ENCODE results near the gene ERV3-1. TPM values are rescaled to one million over a fixed set of nuclear protein-coding genes. Genes with fewer than 3 reads are reported as not detected.

Gene ERV3-1
- total RNA-seq, 6 experiments from 2014 or later, result 2.4 to 3.5 (median 3.0) TPM

DNA sequence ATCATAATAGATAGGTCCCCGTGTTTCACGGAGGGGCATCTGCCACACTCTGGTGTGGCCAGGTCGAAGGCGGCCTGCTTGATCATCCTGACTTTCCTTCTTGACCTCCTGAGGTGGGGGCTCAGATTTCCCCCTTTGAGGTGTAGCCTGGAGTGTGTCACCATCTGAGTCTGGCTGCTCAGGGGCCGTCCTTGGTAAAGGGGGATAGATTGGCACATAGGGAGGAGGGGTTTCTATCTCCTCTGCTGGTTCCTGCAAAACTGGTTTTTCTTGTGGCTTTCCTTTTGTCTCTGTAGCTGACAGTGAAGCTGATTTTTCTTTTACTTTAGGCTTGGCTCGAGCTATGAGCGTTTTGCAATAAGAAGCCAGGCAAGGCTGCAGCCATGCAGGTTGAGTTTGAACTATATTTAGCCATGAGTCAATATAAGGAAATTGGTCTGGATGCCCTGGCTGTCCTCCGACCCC is 8.5 kb downstream of the ERV3-1 start:
- no peak for DNase-seq
- Mint-ChIP-seq H3K4me3 (no peak overlapping the region), H3K9me3 (peaks cover 77% of the 10 kb centered on the region), H3K27ac (no peak overlapping the region), H3K27me3 (ENCODE audit: insufficient read depth) (no peaks in the 10 kb centered on the region; the same call in 1 of the 2 replicates), H3K4me1 (ENCODE audit: low read depth) (no peaks in the 10 kb centered on the region; the same call in 1 of the 2 replicates), H3K36me3 (ENCODE audit: low read depth) (peaks cover 64% of the 10 kb centered on the region)
- TF ChIP-seq, protein P1, sequence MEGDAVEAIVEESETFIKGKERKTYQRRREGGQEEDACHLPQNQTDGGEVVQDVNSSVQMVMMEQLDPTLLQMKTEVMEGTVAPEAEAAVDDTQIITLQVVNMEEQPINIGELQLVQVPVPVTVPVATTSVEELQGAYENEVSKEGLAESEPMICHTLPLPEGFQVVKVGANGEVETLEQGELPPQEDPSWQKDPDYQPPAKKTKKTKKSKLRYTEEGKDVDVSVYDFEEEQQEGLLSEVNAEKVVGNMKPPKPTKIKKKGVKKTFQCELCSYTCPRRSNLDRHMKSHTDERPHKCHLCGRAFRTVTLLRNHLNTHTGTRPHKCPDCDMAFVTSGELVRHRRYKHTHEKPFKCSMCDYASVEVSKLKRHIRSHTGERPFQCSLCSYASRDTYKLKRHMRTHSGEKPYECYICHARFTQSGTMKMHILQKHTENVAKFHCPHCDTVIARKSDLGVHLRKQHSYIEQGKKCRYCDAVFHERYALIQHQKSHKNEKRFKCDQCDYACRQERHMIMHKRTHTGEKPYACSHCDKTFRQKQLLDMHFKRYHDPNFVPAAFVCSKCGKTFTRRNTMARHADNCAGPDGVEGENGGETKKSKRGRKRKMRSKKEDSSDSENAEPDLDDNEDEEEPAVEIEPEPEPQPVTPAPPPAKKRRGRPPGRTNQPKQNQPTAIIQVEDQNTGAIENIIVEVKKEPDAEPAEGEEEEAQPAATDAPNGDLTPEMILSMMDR (IDR thresholded peaks at IDR 0.05), result no peak

DNA sequence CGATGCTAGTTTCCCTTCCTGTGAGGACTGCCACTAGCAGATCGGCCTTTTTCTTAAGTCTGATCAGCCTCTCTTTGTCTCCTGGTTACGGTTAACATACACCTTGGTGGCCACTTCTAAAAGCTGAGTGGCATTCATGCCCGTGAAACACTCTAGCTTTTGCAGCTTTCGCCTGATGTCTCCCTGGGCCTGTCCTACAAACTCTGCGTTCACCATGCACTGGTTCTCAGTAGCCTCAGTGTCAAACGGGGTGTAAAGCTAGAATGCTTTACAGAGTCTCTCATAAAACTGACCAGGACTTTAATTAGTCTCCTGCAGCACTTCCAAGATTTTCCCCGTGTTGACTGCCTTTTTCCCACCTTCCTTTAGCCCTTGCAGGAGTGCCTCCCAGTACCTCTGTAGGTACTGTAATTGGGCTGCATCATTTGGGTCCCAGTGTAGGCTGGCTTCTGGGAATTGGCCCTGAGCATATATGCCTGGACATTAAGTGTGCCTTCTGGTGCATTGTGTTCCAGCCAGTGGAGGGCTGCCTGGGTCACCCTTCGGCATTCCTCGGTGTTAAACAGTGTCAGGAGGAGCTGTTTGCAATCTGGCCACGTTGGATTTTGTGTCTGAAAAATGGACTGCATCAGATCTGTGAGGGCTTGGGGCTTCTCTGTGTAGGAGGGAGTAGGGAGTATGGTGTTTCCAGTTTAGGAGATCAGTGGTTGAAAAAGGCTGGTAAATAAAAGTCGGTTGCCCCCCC is 9.2 kb downstream of the ERV3-1 start:
- Mint-ChIP-seq H3K4me1 (ENCODE audit: low read depth) (no peaks in the 10 kb centered on the region; the same call in 1 of the 2 replicates), H3K27me3 (ENCODE audit: insufficient read depth) (no peaks in the 10 kb centered on the region; the same call in 1 of the 2 replicates), H3K27ac (no peak overlapping the region), H3K36me3 (ENCODE audit: low read depth) (peaks cover 64% of the 10 kb centered on the region), H3K9me3 (peaks cover 78% of the 10 kb centered on the region), H3K4me3 (no peak overlapping the region)
- TF ChIP-seq, protein P1 (IDR thresholded peaks at IDR 0.05), result no peak
- no peak for DNase-seq

DNA sequence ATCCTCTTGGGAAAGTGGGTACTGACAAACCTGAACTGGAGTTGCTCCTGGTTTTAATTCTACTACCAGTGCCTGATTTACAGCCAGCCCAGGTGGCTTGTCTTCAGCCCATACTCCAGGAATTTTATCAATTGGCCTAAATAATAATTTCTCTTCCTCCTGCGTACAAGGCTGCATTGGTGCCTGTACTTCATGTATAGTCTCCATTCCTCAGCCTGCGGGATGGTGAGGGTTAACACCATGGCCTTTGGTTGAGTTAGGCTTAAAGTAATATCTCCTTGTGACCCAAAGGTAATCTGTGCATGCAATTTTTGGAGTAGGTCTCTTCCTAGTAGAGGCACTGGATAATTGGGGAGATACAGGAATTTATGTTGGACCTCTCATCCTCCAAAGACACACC is 10.2 kb downstream of the ERV3-1 start:
- peaks cover 67% of the 10 kb centered on the region for H3K36me3 Mint-ChIP-seq (ENCODE audit: low read depth)
- H3K4me3 Mint-ChIP-seq, result no peak overlapping the region
- TF ChIP-seq, protein P1 (IDR thresholded peaks at IDR 0.05), result no peak
- no peaks in the 10 kb centered on the region; the same call in 1 of the 2 replicates for H3K27me3 Mint-ChIP-seq (ENCODE audit: insufficient read depth)
- DNase-seq, result no peak
- H3K4me1 Mint-ChIP-seq (ENCODE audit: low read depth), result no peaks in the 10 kb centered on the region; the same call in 1 of the 2 replicates
- H3K9me3 Mint-ChIP-seq, result peaks cover 82% of the 10 kb centered on the region
- no peak overlapping the region for H3K27ac Mint-ChIP-seq

DNA sequence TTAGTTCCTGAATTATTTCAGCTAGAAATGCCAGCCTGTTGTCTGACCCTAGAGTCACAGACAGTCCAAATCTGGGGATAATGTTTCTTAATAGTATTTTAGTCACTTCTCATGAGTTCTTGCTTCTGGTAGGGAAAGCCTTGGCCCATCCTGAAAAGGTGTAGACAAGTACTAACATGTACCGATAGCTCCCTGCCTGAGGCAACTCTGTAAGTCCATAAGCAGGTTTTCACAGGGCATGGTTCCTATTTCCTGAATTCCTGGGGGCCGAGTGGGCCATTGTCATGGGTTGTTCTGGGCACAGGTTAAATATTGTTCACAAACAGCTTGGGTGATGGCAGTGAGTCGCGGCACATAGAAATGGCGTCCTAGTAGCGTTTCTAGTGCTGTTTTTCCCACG is 12.6 kb downstream of the ERV3-1 start:
- DNase-seq, result no peak
- TF ChIP-seq, protein P1 (IDR thresholded peaks at IDR 0.05), result no peak
- H3K27me3 Mint-ChIP-seq (ENCODE audit: insufficient read depth), result no peaks in the 10 kb centered on the region; the same call in 1 of the 2 replicates
- H3K27ac Mint-ChIP-seq, result no peak overlapping the region
- peaks cover 84% of the 10 kb centered on the region for H3K9me3 Mint-ChIP-seq
- no peak overlapping the region for H3K4me3 Mint-ChIP-seq
- peaks cover 65% of the 10 kb centered on the region for H3K36me3 Mint-ChIP-seq (ENCODE audit: low read depth)
- no peaks in the 10 kb centered on the region; the same call in 1 of the 2 replicates for H3K4me1 Mint-ChIP-seq (ENCODE audit: low read depth)

DNA sequence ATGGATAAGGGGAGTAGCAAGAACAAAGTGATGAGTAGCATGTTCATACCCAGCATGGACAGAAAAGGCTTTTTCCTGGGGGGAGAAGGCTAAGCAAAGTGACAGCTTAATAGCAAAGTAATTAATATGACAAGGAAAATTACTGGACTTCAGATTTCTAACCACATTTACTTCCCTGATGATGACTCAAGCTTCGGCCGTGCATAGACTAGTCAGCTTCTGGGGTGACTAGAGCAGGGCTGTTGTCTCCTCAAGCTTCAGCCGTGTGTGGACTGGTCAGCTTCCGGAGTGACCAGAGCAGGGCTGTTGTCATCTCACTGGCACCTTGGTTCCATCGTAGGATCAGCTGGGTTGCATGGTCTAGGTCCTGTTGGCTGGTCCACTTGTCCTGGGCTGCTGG is 13.5 kb downstream of the ERV3-1 start:
- Mint-ChIP-seq H3K4me1 (ENCODE audit: low read depth) (no peaks in the 10 kb centered on the region; the same call in 1 of the 2 replicates), H3K9me3 (peaks cover 84% of the 10 kb centered on the region), H3K27ac (no peak overlapping the region), H3K36me3 (ENCODE audit: low read depth) (peaks cover 66% of the 10 kb centered on the region), H3K27me3 (ENCODE audit: insufficient read depth) (no peaks in the 10 kb centered on the region; the same call in 1 of the 2 replicates), H3K4me3 (no peak overlapping the region)
- peak; percentile 58 for DNase-seq
- TF ChIP-seq, protein P1 (IDR thresholded peaks at IDR 0.05), result no peak

Measured in HFFc6 (cell line).